COR-L47 (cell line): ENCODE data around the gene HEMK1.
A peak's percentile ranks its signal among the peaks of the same experiment; 100 is the strongest.

Experiments used
- DNase-seq: peaks from one replicate; lab custom pipeline; 2025; lab: John Stamatoyannopoulos, UW

Gene HEMK1

GRCh38 chr3:50542177-50543034 is 26.9 kb upstream of the HEMK1 start:
- DNase-seq: no peak

DNA sequence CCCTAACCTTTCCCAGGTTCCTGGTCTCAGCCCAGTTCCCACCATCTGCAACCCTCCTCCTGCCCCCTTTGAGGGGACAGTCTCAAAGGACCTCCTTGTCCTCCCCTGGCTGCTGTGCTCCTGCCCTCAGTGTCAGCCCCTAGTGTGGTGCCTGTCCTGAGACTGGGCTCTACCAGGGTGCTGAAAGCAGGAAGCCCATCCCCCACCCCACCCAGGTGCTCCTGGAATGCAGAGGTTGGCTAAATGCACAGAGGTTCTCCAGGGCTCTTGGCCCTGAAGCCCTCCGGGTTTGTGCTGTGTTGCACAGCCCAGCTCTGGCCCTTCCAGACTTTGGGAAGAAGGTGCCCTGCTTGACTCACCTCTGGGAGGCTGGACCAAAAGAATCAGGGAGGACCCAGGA is 23.5 kb upstream of the HEMK1 start:
- no peak for DNase-seq

DNA sequence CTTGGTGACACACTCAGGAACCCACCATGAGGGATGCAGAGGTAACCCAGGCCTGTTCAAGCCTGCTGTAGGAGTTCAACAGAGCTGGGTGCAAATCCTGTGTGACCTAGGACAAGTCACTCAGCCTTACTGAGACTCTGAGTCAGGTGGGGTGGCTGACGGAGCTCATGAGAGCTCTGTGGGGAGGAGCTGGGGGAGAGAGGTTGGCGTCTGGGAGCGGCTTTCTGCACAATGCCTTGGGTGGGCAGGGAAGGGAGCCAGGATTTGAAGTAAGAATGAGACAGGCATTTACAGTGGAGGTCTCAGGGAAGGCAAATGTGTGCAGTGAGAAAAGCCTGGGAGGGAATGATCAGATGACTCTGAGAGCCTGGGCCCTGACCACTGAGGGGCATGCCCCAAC is 20.1 kb upstream of the HEMK1 start:
- DNase-seq: no peak

- DNase-seq: peak; percentile 19
Observed at GRCh38 chr3:50550079-50550736, 19.1 kb upstream of the HEMK1 start.

GRCh38 chr3:50551054-50551659 is 18.2 kb upstream of the HEMK1 start:
- DNase-seq: no peak

DNA sequence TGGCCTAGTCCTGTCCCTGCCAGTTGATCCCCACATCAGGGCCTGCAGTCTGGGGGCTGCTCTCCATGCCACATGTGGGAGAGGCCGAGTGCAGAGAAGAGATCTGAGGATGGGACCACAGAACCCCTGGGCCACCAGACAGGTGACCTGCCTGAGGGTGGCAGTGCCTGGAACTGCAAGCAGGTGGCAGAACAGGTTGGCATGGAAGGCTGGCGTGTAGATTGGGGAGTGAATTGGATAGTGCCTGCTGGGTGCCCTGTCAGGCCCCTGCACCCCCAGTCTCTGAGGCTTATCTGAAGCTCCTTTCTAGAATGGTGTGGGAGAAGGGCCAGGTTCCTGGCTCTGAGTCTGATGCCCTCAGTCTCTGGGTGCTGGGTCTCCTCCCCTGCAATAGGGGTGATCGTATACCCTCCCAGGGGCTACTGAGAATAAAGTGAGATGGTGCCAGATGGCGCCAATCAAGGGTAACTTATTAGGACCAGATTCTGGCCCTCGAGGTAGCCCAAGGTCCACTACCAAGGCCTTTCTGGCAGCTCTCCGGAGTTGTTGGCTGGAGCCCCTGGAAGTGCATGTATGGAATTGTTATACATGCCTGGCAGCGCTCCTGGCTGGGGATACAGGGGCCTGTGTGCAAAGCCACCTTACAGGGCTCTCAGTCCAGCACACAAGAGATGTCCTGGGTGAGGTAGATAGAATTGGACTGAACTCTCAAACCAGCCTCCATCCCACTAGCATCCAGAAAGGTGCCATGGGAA is 17.5 kb upstream of the HEMK1 start:
- DNase-seq: no peak

- DNase-seq: no peak
Observed at GRCh38 chr3:50552598-50552997, 16.7 kb upstream of the HEMK1 start.

DNA sequence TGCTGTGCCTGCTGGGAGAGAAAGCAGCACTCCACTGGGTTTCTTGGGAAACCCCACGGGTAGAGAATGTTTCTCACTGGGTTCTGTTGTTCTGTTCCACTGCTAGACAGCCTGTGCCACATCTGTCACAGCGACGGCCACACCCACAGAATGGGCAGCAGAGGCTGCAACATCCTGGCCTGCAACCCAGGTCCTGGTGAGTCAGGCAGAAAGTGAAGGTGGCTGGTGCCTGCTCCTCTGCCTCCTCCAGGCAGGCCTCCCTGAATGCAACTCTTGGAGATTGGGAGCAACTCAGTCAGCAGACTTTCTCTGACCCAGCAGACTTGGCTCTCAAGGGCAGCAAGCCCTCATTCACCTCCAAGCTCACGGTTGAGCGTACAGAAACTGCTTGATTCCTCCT is 14.8 kb upstream of the HEMK1 start:
- DNase-seq: no peak

GRCh38 chr3:50557106-50557505 is 12.2 kb upstream of the HEMK1 start:
- no peak for DNase-seq

- DNase-seq: no peak
Observed at GRCh38 chr3:50557915-50558314, 11.4 kb upstream of the HEMK1 start.

DNA sequence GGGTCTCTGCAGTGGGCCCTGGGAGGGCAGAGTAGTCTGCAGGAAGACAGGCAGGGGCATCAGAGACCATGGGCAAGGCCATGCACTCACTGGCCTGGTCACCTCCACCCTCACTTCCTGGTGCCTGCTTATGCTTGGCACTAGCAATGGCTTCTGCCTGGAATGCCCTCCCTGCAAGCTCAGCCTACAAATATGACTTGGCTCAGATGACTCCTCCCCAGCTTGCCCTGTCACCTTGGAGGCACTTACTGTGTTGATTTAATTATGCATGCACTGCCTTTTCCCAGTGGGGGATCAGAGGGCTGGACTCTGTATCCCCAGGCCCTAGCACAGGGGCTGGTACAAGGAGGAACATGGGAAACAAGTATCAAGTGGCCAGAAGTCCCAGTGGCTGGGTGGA is 9.6 kb upstream of the HEMK1 start:
- DNase-seq: no peak

DNA sequence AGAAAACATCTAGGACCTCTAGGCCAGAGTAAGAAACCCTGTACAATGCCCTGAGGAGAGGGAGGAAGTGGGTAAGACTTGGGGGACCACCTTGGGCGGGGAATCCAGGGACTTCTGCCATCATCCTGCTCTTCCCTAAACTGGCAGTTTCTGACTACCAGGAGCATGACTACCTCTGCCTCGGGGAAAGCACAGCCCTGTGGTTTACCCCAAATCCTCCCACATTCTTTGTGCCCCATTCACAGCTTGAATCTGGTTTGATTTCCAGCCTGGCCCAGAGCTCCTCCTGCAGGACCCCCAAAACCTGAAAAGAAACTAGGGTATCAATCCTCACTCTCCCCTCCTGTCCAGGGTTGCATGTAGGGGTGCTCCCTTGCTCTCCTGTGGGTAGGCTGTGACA is 6.5 kb upstream of the HEMK1 start:
- DNase-seq: no peak

DNA sequence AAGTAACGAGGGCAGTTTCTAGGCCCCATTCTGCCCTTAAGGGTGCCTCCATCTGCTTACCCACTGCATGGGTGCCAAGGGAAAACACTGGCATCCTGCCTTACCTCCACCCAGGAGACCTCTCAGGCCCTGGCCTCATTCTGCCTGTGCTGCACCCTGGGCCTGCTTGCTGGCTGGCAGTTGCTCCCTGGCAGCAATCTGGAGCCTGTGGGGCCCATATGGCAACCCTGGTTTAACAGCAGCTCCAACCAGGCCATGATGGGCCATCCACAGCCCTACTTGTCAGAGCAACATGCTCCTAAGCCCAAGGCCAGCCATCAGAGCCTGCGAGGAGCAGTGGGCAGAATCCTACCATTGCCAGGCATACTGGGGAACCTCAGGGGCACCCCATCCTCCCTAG is 5.5 kb upstream of the HEMK1 start:
- no peak for DNase-seq

DNA sequence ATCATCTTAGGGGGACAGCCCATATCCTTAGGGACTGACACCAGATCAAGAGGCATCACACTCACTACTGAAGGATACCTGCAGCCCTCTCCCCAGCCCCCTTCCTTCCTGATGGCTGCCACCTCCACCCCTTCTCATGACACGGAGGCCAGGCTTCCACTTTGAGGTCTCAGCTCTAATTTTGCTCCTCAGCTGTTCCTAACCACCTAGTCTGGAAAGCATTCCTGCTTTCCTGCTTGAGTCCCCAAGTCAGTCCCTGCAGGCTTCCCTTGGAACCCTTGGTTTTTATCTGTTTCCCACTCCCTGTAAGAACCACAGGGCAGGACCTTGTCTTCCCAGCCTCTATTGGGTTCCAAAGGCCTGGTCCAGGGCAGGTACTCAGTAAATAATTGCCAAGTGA is 5.0 kb upstream of the HEMK1 start:
- no peak for DNase-seq

GRCh38 chr3:50567011-50567385 is 2.3 kb upstream of the HEMK1 start:
- no peak for DNase-seq

GRCh38 chr3:50567386-50568167 is 1.7 kb upstream of the HEMK1 start, which contains the start of gene C3orf18:
TSS of gene C3orf18 (minus strand) at chr3:50567747. CDS start at chr3:50565699, 2,048 bp downstream.
- peak; percentile 27 for DNase-seq

GRCh38 chr3:50570508-50571279 is 1.4 kb downstream of the HEMK1 start:
- no peak for DNase-seq

DNA sequence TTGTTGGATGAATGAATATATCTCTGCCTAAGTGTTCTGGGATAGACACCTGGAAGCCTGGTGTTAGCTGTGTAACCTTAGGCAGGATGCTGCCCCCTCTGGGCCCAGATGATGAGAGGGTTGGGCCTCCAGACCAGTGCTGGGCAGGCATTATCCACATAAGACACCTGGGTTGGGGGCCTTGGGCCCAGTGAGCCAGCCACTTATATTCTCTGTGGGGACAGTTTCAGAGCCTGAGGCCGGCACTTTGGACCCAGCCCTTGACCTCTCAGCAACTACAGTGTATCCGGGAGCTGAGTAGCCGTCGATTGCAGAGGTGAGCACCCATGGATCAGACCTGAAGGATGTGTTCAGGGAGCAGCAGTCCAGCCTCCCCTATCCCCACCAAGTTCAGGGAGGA is 2.2 kb downstream of the HEMK1 start:
- no peak for DNase-seq

DNA sequence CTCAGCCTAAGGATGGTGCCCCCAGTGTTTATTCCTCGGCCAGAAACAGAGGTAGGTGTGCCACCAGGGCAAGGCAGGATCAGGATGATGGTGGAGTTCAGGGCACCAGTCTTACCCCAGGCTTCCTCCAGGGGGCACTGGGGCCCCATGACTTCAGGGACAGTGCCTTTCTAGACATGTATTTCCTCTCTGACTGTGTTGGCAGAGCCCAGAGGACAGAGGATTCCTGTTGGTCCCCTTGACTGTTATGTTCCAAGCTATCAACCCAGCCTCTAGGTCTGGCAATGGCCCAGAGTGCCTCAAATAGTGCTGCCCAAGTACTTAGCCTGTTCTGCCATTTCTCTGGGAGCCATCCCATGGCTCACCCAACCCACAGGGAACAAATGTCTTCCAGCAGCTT is 2.8 kb downstream of the HEMK1 start:
- DNase-seq: no peak

- DNase-seq: no peak
Observed at GRCh38 chr3:50572801-50573371, 3.6 kb downstream of the HEMK1 start.
